SK-N-SH treated with all-trans-retinoic acid at 6 μM for 48 hours (cell line): ENCODE measurements around the gene FNDC3B.

ENCODE experiments used
- ARNTL ChIP-seq: fragments of 450-650 bp; formaldehyde crosslinking; IDR thresholded peaks from 2 replicates; pipeline ENCODE4 v1.5.0; 2020; ENCODE audit warnings: low read depth, mild to moderate bottlenecking, moderate library complexity, borderline replicate concordance
- CSRNP3 ChIP-seq: fragments of 250-450 bp; sonication (Bioruptor Pico); IDR thresholded peaks from 2 replicates; pipeline ENCODE4 v1.5.1; 2021; ENCODE audit warnings: mild to moderate bottlenecking, moderate library complexity
- GLIS3 ChIP-seq: fragments of 250-450 bp; sonication (Bioruptor Pico); IDR thresholded peaks from 2 replicates; pipeline ENCODE4 v1.5.0; 2020; ENCODE audit warnings: mild to moderate bottlenecking, moderate library complexity
- OSR1 ChIP-seq: fragments of 250-450 bp; sonication (Bioruptor Pico); IDR thresholded peaks from 2 replicates; pipeline ENCODE4 v1.8.0; 2022; ENCODE audit warnings: moderate library complexity, mild to moderate bottlenecking, inconsistent platforms
- PATZ1 ChIP-seq: fragments of 250-450 bp; sonication (Bioruptor Pico); IDR thresholded peaks from 2 replicates; pipeline ENCODE4 v1.8.0; 2020; ENCODE audit warnings: mild to moderate bottlenecking, moderate library complexity, borderline replicate concordance
- RARB ChIP-seq: fragments of 250-450 bp; sonication (Bioruptor Pico); IDR thresholded peaks from 2 replicates; pipeline ENCODE4 v1.8.0; 2021; ENCODE audit warnings: mild to moderate bottlenecking, moderate library complexity
- SNAI2 ChIP-seq: fragments of 250-450 bp; sonication (Bioruptor Pico); IDR thresholded peaks from 2 replicates; pipeline ENCODE4 v1.5.0; 2020; ENCODE audit warnings: mild to moderate bottlenecking, moderate library complexity
- TCF4 ChIP-seq: fragments of 250-450 bp; sonication (Bioruptor Pico); IDR thresholded peaks from 2 replicates; pipeline ENCODE4 v1.8.0; 2021; ENCODE audit warnings: mild to moderate bottlenecking, moderate library complexity, borderline replicate concordance
- ZFP3 ChIP-seq: fragments of 250-450 bp; sonication (Bioruptor Pico); IDR thresholded peaks from 2 replicates; pipeline ENCODE4 v1.5.0; 2020; ENCODE audit warnings: mild to moderate bottlenecking, moderate library complexity
- ZNF70 ChIP-seq: fragments of 450-650 bp; formaldehyde crosslinking; IDR thresholded peaks from 2 replicates; pipeline ENCODE4 v1.5.0; 2020; ENCODE audit warnings: mild to moderate bottlenecking, moderate library complexity
- ZNF8 ChIP-seq: fragments of 450-650 bp; formaldehyde crosslinking; IDR thresholded peaks from 2 replicates; pipeline ENCODE4 v1.5.0; 2020; ENCODE audit warnings: mild to moderate bottlenecking, moderate library complexity

GRCh38 chr3:172128858-172129257, 89.5 kb downstream of the FNDC3B start:
- TF ChIP-seq ZFP3 (no peak), PATZ1 (no peak), ZNF8 (CRISPR knock-in tag) (no peak), RARB (CRISPR knock-in tag) (no peak), GLIS3 (CRISPR knock-in tag) (no peak), TCF4 (no peak), CSRNP3 (CRISPR knock-in tag) (no peak), OSR1 (CRISPR knock-in tag) (no peak), ARNTL (CRISPR knock-in tag) (no peak), SNAI2 (CRISPR knock-in tag) (no peak), ZNF70 (no peak)
